Ascending aorta (tissue), 2 donors: ENCODE measurements around the gene NXPE3. TPM values are rescaled to one million over a fixed set of nuclear protein-coding genes. Genes with fewer than 3 reads are reported as not detected.
"Not testable (repeated sequence)": the region's sequence is repeated elsewhere in the genome, so short reads cannot be mapped to it uniquely, and the experiment has no call there.

ENCODE experiments used
- DNase-seq, 2 donors: peaks; one replicate each; pipeline ENCODE4 v3.0.0-alpha.2; 2019; ENCODE audit warnings: low spot score in 2 of 2
- H3K27ac ChIP-seq, 2 donors: fragments of 200-600 bp; sonication (generic); one replicate each; pipeline ENCODE4 v1.5.1; 2016 to 2017; ENCODE audit warnings: mild to moderate bottlenecking in 1 of 2
- H3K27me3 ChIP-seq: fragments of 200-600 bp; sonication (generic); one replicate; pipeline ENCODE4 v1.5.1; 2017
- H3K36me3 ChIP-seq, 2 donors: fragments of 200-600 bp; sonication (generic); one replicate each; pipeline ENCODE4 v1.5.1; 2016
- H3K4me1 ChIP-seq, 2 donors: fragments of 200-600 bp; sonication (generic); one replicate each; pipeline ENCODE4 v1.5.1; 2016 to 2017; ENCODE audit warnings: mild to moderate bottlenecking in 1 of 2
- H3K4me3 ChIP-seq, 2 donors: fragments of 200-600 bp; sonication (generic); one replicate each; pipeline ENCODE4 v1.5.1; 2016 to 2017; ENCODE audit warnings: mild to moderate bottlenecking in 1 of 2
- H3K9me3 ChIP-seq, 2 donors: fragments of 200-600 bp; sonication (generic); one replicate each; pipeline ENCODE4 v1.5.1; 2016
- intact Hi-C: fragments of 100-400 bp; cut with DNase I; formaldehyde crosslinking; loops from one replicate; pipeline ENCODE4 v1.15.1; 2023
- total RNA-seq: library from RNA; depleted of rRNA; stranded (reverse); fragments of >200 nt; gene quantifications from one replicate; pipeline ENCODE4 v1.1.0, GENCODE V29; 2016
- TF ChIP-seq, protein P1 (sequence below), 3 experiments: fragments of 200-600 bp in 2 of 3; fragments of 450-650 bp in 1 of 3; sonication (generic) in 2 of 3; IDR thresholded peaks; one replicate each; pipeline ENCODE4 v1.5.1; 2016 to 2019; ENCODE audit warnings: antibody characterized with exemption in 3 of 3, mild to moderate bottlenecking in 1 of 3, moderate library complexity in 1 of 3

Gene NXPE3
- total RNA-seq, result 25.8 TPM

DNA sequence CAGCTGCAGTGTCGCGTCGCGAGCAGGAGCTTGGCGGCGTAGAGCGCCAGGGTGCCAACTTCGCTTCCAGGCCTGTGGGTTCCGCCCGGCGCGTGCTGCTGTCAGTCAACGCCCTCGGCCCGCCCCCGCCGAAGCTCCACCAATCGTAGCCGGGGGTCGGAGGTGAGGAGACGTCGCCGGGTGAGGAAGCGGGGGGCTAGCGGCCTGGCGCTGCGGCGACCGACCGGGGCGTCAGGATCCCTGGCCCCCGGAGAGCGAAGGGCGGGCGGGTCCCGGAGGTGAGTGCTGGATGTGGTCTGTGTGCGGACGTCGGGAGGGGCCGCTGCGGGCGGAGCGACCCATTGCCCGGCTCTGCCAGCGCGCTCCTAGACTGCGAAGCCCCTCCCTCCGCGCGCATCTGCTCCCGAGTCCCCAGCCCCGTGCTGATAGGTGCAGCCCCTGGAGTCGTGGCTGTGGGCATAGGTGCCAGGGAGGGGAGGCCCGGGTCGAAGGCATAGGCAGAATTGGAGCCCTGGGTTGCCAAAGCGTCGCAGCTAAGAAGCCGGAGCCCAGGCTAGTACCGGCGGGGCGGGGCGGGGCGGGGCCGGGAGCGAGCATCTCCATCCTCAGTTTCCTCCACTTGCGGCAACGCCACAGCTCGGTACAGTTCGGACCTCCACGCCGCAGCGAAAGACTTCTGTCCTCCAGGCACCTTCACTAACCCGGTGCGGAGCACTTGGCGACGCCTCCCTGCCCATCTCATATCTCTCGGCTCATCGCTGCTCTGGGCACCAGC lies at the start of gene NXPE3:
Gene NXPE3, plus strand, starts transcription at position 165 of the 775 bp plus-strand sequence. CDS start 6,386 bp downstream, outside the sequence.
- Histone ChIP-seq H3K27ac (peak within 1 kb of the TSS; percentile 94 to 95), H3K9me3 (no peaks in the 10 kb centered on the region), H3K4me3 (peak within 1 kb of the TSS; percentile 75 to 89), H3K4me1 (peaks cover 4 to 17% of the 10 kb centered on the region in 2 donors), H3K27me3 (no peaks in the 10 kb centered on the region), H3K36me3 (peaks cover 9 to 19% of the 10 kb centered on the region in 2 donors)
- TF ChIP-seq, protein P1, sequence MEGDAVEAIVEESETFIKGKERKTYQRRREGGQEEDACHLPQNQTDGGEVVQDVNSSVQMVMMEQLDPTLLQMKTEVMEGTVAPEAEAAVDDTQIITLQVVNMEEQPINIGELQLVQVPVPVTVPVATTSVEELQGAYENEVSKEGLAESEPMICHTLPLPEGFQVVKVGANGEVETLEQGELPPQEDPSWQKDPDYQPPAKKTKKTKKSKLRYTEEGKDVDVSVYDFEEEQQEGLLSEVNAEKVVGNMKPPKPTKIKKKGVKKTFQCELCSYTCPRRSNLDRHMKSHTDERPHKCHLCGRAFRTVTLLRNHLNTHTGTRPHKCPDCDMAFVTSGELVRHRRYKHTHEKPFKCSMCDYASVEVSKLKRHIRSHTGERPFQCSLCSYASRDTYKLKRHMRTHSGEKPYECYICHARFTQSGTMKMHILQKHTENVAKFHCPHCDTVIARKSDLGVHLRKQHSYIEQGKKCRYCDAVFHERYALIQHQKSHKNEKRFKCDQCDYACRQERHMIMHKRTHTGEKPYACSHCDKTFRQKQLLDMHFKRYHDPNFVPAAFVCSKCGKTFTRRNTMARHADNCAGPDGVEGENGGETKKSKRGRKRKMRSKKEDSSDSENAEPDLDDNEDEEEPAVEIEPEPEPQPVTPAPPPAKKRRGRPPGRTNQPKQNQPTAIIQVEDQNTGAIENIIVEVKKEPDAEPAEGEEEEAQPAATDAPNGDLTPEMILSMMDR (IDR thresholded peaks at IDR 0.05), result peak in 1 of 3 experiments; percentile 7
- DNase-seq, result peak; percentile 74 to 97
- intact Hi-C loops, result loop anchor here (1.0 to 2.0 kb wide), 2 partner anchors 55 to 102 kb away; partner anchors contain the start of genes CEP97 and ZBTB11

DNA sequence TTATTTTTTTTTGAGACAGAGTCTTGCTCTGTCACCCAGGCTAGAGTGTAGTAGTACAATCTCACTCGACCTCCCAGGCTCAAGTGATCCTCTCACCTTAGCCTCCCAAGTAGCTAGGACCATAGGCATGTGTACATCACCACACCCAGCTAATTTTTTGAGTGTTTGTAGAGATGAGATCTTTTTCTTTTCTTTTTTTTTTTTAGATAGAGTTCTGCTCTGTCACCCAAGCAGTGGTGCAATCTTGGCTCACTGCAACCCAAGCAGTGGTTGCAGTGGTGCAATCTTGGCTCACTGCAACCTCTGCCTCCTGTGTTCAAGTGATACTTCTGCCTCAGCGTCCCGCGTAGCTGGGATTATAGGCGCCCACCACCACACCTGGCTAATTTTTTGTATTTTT lies 49.4 kb upstream of the NXPE3 start:
- H3K36me3 ChIP-seq, result peaks cover 24 to 28% of the 10 kb centered on the region in 2 donors
- H3K27me3 ChIP-seq, result no peaks in the 10 kb centered on the region
- no peak for DNase-seq
- H3K4me1 ChIP-seq, result no peaks in the 10 kb centered on the region
- no peak overlapping the region for H3K27ac ChIP-seq
- intact Hi-C loops, result no loop called here
- H3K4me3 ChIP-seq, result no peak overlapping the region
- no peaks in the 10 kb centered on the region for H3K9me3 ChIP-seq
- TF ChIP-seq, protein P1 (IDR thresholded peaks at IDR 0.05), result no peak

DNA sequence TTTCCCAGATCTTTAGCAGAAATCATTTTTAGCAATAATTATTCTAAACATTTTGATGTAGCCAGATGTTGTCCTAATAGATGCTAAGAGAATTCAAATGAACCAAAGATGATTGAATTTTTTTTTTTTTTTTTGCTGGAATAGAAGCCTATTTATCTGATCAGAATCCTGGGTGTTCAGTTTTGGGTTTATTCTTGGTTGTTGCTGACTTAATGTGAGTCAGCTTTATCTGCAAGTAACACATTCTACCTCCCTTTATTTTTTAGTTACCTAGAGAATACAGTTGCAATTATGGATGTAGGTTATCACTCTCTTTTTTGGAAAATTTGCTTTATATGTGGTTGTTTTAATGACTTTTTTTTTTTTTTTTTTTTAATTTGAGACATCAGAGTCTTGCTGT lies 48.2 kb upstream of the NXPE3 start:
- intact Hi-C loops, result no loop called here
- peaks cover 31 to 40% of the 10 kb centered on the region in 2 donors for H3K36me3 ChIP-seq

GRCh38 chr3:101732240-101732641 lies 46.8 kb upstream of the NXPE3 start:
- intact Hi-C loops, result no loop called here
- Histone ChIP-seq H3K4me3 (no peak overlapping the region), H3K9me3 (no peaks in the 10 kb centered on the region), H3K27me3 (no peaks in the 10 kb centered on the region), H3K4me1 (no peaks in the 10 kb centered on the region), H3K36me3 (peaks cover 37 to 51% of the 10 kb centered on the region in 2 donors), H3K27ac (no peak overlapping the region)
- no peak for DNase-seq
- TF ChIP-seq, protein P1 (IDR thresholded peaks at IDR 0.05), result no peak

More for the DNA sequence above, 48.2 kb upstream of the NXPE3 start:
- no peaks in the 10 kb centered on the region for H3K9me3 ChIP-seq
- TF ChIP-seq, protein P1 (IDR thresholded peaks at IDR 0.05), result no peak
- H3K27me3 ChIP-seq, result no peaks in the 10 kb centered on the region
- no peak overlapping the region for H3K27ac ChIP-seq
- H3K4me1 ChIP-seq, result no peaks in the 10 kb centered on the region
- DNase-seq, result no peak
- no peak overlapping the region for H3K4me3 ChIP-seq

DNA sequence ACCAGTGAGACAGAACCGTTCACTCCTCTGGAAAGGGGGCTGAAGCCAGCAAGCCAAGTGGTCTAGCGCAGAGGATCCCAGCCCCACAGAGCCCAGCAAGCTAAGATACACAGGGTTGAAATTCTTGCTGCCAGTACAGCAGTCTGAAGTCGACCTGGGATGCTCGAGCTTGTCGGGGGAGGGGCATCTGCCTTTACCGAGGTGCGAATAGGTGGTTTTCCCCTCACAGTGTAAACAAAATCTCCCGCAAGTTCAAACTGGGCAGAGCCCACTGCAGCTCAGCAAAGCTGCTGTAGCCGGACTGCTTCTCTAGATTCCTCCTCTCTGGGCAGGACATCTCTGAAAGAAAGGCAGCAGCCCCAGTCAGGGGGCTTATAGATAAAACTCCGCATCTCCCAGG lies 43.2 kb upstream of the NXPE3 start:
- H3K27me3 ChIP-seq, result no peaks in the 10 kb centered on the region
- TF ChIP-seq, protein P1 (IDR thresholded peaks at IDR 0.05), result no peak
- H3K4me1 ChIP-seq, result no peaks in the 10 kb centered on the region
- no peaks in the 10 kb centered on the region for H3K9me3 ChIP-seq
- no peak for DNase-seq
- intact Hi-C loops, result no loop called here
- peaks cover 37 to 51% of the 10 kb centered on the region in 2 donors for H3K36me3 ChIP-seq
- no peak overlapping the region for H3K27ac ChIP-seq
- H3K4me3 ChIP-seq, result no peak overlapping the region

- H3K4me1 ChIP-seq, intact Hi-C loops, H3K9me3 ChIP-seq, DNase-seq, H3K27ac ChIP-seq, H3K27me3 ChIP-seq, H3K4me3 ChIP-seq, H3K36me3 ChIP-seq: not testable (repeated sequence)
These were observed 37.1 kb upstream of the NXPE3 start for GRCh38 chr3:101741914-101742313.
